Keratinocyte (primary cell): Measurements from ENCODE around the gene EGFR.

Source experiments
- CTCF ChIP-seq, 3 experiments: IDR thresholded peaks in 1 of 3; conservative IDR thresholded peaks in 1 of 3; optimal IDR thresholded peaks in 1 of 3; 2 replicates in 2 of 3; 3 replicates in 1 of 3; pipeline versions ENCODE3 to v1.5.1; 2011; ENCODE audit warnings: low read length in 3 of 3, mild to moderate bottlenecking in 3 of 3, moderate library complexity in 2 of 3, control low read depth in 1 of 3, inconsistent platforms in 1 of 3; ENCODE audit not compliant: insufficient read depth in 2 of 3; ENCODE audit errors: extremely low read depth in 1 of 3
- EZH2 ChIP-seq: IDR thresholded peaks from one replicate; pipeline ENCODE4 v1.6.1; 2012; ENCODE audit warnings: inconsistent platforms, mild to moderate bottlenecking, low read length, moderate library complexity

DNA sequence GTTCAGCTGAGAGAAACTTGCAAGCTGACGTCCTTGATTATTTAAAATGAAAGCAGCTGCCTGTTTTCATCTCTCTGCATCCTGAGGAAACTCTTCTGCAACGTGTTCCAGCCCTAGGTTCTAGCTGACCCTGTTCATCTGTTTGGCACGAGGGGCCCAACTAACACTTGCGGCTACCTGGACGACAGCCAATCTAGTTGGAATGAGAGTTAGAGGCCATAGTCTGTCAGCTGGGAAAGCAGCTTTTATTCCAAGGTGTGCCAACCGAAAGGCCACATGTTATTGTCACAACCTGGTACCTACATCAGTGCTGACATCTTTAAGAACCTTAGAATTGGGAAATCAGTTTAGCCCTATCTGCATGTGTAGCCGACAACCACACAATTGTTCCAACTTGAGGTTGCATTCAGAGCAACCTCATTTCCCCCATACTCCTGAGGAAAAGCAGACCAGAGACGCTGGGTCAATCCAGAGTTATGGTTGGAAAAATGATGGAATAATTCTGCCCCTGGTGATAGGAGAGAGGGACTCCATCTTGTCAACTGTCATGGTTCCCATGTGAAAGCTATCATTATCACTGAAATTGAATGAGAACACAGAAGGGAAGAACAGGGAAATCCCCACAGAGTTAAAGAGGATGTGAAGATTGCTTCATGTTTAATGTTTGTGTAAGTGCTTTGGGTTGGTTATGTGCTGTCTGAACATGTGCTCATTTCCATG is 121.6 kb downstream of the EGFR start:
- no peak for TF ChIP-seq CTCF (optimal IDR thresholded peaks at IDR 0.05 in 1 of 3, IDR thresholded peaks at IDR 0.05 in 1 of 3, conservative IDR thresholded peaks at IDR 0.05 in 1 of 3; ENCODE audit: extremely low read depth in 1 of 3, insufficient read depth in 2 of 3, low read length in 3 of 3)
- no peak for TF ChIP-seq EZH2
